Measurements from ENCODE around the gene GDAP2.
"Not testable (repeated sequence)": the region's sequence is repeated elsewhere in the genome, so short reads cannot be mapped to it uniquely, and the experiment has no call there.

Gene GDAP2

GRCh38 chr1:117929343-117930172 lies at the start of gene GDAP2, which contains the start of gene WDR3:
Gene GDAP2 (minus strand): TSS chr1:117929621. CDS start chr1:117920357, 9,264 bp downstream.
Gene WDR3 (plus strand): TSS chr1:117929739. CDS start chr1:117933320, 3,581 bp downstream.
- peak; percentile 91 for DNase-seq

GRCh38 chr1:117976381-117976780 lies 47.0 kb upstream of the GDAP2 start:
- no peak for DNase-seq

- DNase-seq, result no peak
Observed at GRCh38 chr1:117971777-117972176, 42.4 kb upstream of the GDAP2 start.

- DNase-seq, result peak; percentile 78
Observed at GRCh38 chr1:117970252-117970651, 40.8 kb upstream of the GDAP2 start.

GRCh38 chr1:117967881-117968280 lies 38.5 kb upstream of the GDAP2 start:
- DNase-seq, result peak; percentile 98

- DNase-seq, result peak; percentile 92
Observed at GRCh38 chr1:117967477-117967876, 38.1 kb upstream of the GDAP2 start.

GRCh38 chr1:117964290-117965038 lies 35.0 kb upstream of the GDAP2 start:
- DNase-seq, result no peak

GRCh38 chr1:117959364-117959763 lies 29.9 kb upstream of the GDAP2 start:
- DNase-seq, result no peak

- no peak for DNase-seq
Observed at GRCh38 chr1:117952386-117952785, 23.0 kb upstream of the GDAP2 start.

GRCh38 chr1:117942293-117942692 lies 12.9 kb upstream of the GDAP2 start:
- DNase-seq, result no peak

GRCh38 chr1:117933769-117934168 lies 4.3 kb upstream of the GDAP2 start:
- DNase-seq, result no peak

- DNase-seq, result no peak
Observed at GRCh38 chr1:117932576-117932975, 3.2 kb upstream of the GDAP2 start.

- DNase-seq, result no peak
Observed at GRCh38 chr1:117930484-117930883, 1.1 kb upstream of the GDAP2 start.

GRCh38 chr1:117930173-117930447 lies 689 bp upstream of the GDAP2 start:
- DNase-seq, result no peak

GRCh38 chr1:117928881-117929342 lies 509 bp downstream of the GDAP2 start:
- DNase-seq, result peak; percentile 2

- DNase-seq, result no peak
Observed at GRCh38 chr1:117925981-117926380, 3.4 kb downstream of the GDAP2 start.

- DNase-seq, result not testable (repeated sequence)
Observed at GRCh38 chr1:117922717-117923116, 6.7 kb downstream of the GDAP2 start.

GRCh38 chr1:117921991-117922390 lies 7.4 kb downstream of the GDAP2 start:
- DNase-seq, result no peak

- no peak for DNase-seq
Observed at GRCh38 chr1:117919376-117919775, 10.0 kb downstream of the GDAP2 start.

- no peak for DNase-seq
Observed at GRCh38 chr1:117911051-117911450, 18.4 kb downstream of the GDAP2 start.

GRCh38 chr1:117905019-117905418 lies 24.4 kb downstream of the GDAP2 start:
- DNase-seq, result no peak

GRCh38 chr1:117904485-117904884 lies 24.9 kb downstream of the GDAP2 start:
- DNase-seq, result no peak

GRCh38 chr1:117902944-117903343 lies 26.5 kb downstream of the GDAP2 start:
- no peak for DNase-seq

- no peak for DNase-seq
Observed at GRCh38 chr1:117899801-117900200, 29.6 kb downstream of the GDAP2 start.

Data from NCI-H446 treated with DMSO at 0.1 percent for 48 hours (cell line).